Measurements from ENCODE around the gene ACD.

Gene ACD

GRCh38 chr16:67648764-67649407 lies 11.2 kb downstream of the ACD start:
- Histone ChIP-seq H3K9me3 (ENCODE audit: control extremely low read depth in 1 of 5, control insufficient read depth in 4 of 5, insufficient read depth in 2 of 5, low read depth in 1 of 5, low read length in 4 of 5) (no peaks in the 10 kb centered on the region), H3K4me1 (ENCODE audit: control extremely low read depth in 1 of 4, control insufficient read depth in 4 of 4, insufficient read depth in 4 of 4, low read length in 3 of 4) (peaks cover 0 to 22% (median 19%) of the 10 kb centered on the region in 4 experiments), H3K27ac (ENCODE audit: insufficient read depth in 1 of 2, low read depth in 1 of 2, low read length in 2 of 2, poor library complexity in 1 of 2, severe bottlenecking in 2 of 2) (no peak overlapping the region), H3K4me3 (ENCODE audit: control insufficient read depth in 1 of 7, extremely low read depth in 1 of 7, insufficient read depth in 4 of 7, low read depth in 2 of 7, low read length in 6 of 7) (no peak overlapping the region), H3K27me3 (replicated peaks in 2 of 5; ENCODE audit: control insufficient read depth in 4 of 5, insufficient read depth in 5 of 5, low read length in 4 of 5) (no peaks in the 10 kb centered on the region), H3K36me3 (ENCODE audit: control insufficient read depth in 4 of 4, insufficient read depth in 4 of 4, low read length in 3 of 4) (peaks cover 6 to 61% (median 47%) of the 10 kb centered on the region in 4 experiments)
- POLR2A ChIA-PET = no interaction called here
- no peak for DNase-seq
- 98% methylated on average over 35 of the region's 35 CpGs for WGBS (ENCODE audit: insufficient coverage)
- CTCF ChIA-PET = interaction anchor here (5.4 to 12.2 kb wide), 4 partner anchors 10 to 129 kb away, joined by 46 to 113 read pairs (median 72); partner anchors contain the start of genes ACD, C16orf86, ENKD1 and PARD6A

DNA sequence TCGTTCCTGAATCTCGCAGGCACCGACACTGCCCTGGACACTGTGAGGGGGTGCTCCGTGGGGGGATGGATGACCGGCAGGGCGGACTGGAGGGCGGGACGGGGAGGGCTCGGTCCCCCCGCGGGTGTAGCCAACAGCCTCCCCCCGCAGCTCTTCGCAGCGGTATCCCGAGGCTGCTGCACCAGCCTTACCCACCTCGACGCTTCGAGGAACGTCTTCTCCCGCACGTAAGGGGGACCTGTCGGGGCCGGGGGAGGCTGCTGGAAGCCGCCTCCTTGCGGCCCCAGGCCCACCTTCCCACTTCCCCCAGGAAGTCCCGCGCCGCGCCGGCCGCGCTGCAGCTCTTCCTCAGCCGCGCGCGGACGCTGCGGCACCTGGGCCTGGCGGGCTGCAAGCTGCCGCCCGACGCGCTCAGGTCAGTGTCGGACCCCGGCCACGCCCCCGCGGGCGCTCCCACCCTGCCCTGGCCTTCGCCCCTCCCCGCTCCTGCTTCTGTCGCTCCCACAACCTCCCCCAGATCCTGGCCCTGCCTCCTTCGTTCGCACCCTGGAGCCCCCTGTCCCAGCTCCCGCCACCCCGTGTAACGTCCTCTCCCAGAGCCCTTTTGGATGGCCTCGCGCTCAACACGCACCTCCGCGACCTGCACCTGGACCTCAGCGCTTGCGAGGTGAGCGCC lies 11.8 kb downstream of the ACD start:
- no peaks in the 10 kb centered on the region for H3K27me3 ChIP-seq (replicated peaks in 2 of 5; ENCODE audit: control insufficient read depth in 4 of 5, insufficient read depth in 5 of 5, low read length in 4 of 5)
- DNase-seq = no peak
- WGBS (ENCODE audit: insufficient coverage) = 95% methylated on average over 54 of the region's 65 CpGs
- no peak overlapping the region for H3K4me3 ChIP-seq (ENCODE audit: control insufficient read depth in 1 of 7, extremely low read depth in 1 of 7, insufficient read depth in 4 of 7, low read depth in 2 of 7, low read length in 6 of 7)
- H3K36me3 ChIP-seq (ENCODE audit: control insufficient read depth in 4 of 4, insufficient read depth in 4 of 4, low read length in 3 of 4) = peaks cover 6 to 60% (median 47%) of the 10 kb centered on the region in 4 experiments
- ChIA-PET CTCF (interaction anchor here (1.4 to 12.2 kb wide), 5 partner anchors 11 to 128 kb away, joined by 5 to 113 read pairs (median 70); partner anchors contain the start of genes ACD, C16orf86, ENKD1 and PARD6A), POLR2A (interaction anchor here (0.6 kb wide), 1 partner anchor 172 kb away, joined by 4 read pairs; no protein-coding TSS in a partner anchor)
- H3K9me3 ChIP-seq (ENCODE audit: control extremely low read depth in 1 of 5, control insufficient read depth in 4 of 5, insufficient read depth in 2 of 5, low read depth in 1 of 5, low read length in 4 of 5) = no peaks in the 10 kb centered on the region
- H3K4me1 ChIP-seq (ENCODE audit: control extremely low read depth in 1 of 4, control insufficient read depth in 4 of 4, insufficient read depth in 4 of 4, low read length in 3 of 4) = peaks cover 0 to 22% (median 19%) of the 10 kb centered on the region in 4 experiments
- no peak overlapping the region for H3K27ac ChIP-seq (ENCODE audit: insufficient read depth in 1 of 2, low read depth in 1 of 2, low read length in 2 of 2, poor library complexity in 1 of 2, severe bottlenecking in 2 of 2)

- ChIA-PET POLR2A (interaction anchor here (0.6 kb wide), 2 partner anchors 101 to 171 kb away, joined by 3 to 4 read pairs; no protein-coding TSS in a partner anchor), CTCF (interaction anchor here (1.4 to 12.2 kb wide), 6 partner anchors 12 to 128 kb away, joined by 5 to 113 read pairs (median 62); partner anchors contain the start of genes ACD, C16orf86, CTCF and ENKD1)
- Histone ChIP-seq H3K4me3 (ENCODE audit: control insufficient read depth in 1 of 7, extremely low read depth in 1 of 7, insufficient read depth in 4 of 7, low read depth in 2 of 7, low read length in 6 of 7) (no peak overlapping the region), H3K36me3 (ENCODE audit: control insufficient read depth in 4 of 4, insufficient read depth in 4 of 4, low read length in 3 of 4) (peaks cover 6 to 60% (median 47%) of the 10 kb centered on the region in 4 experiments), H3K27ac (ENCODE audit: insufficient read depth in 1 of 2, low read depth in 1 of 2, low read length in 2 of 2, poor library complexity in 1 of 2, severe bottlenecking in 2 of 2) (no peak overlapping the region), H3K9me3 (ENCODE audit: control extremely low read depth in 1 of 5, control insufficient read depth in 4 of 5, insufficient read depth in 2 of 5, low read depth in 1 of 5, low read length in 4 of 5) (no peaks in the 10 kb centered on the region), H3K27me3 (replicated peaks in 2 of 5; ENCODE audit: control insufficient read depth in 4 of 5, insufficient read depth in 5 of 5, low read length in 4 of 5) (no peaks in the 10 kb centered on the region), H3K4me1 (ENCODE audit: control extremely low read depth in 1 of 4, control insufficient read depth in 4 of 4, insufficient read depth in 4 of 4, low read length in 3 of 4) (peaks cover 0 to 22% (median 19%) of the 10 kb centered on the region in 4 experiments)
- no peak for DNase-seq
- WGBS (ENCODE audit: insufficient coverage) = 94% methylated on average over 9 of the region's 13 CpGs
These were observed 12.4 kb downstream of the ACD start for GRCh38 chr16:67647681-67648080.

DNA sequence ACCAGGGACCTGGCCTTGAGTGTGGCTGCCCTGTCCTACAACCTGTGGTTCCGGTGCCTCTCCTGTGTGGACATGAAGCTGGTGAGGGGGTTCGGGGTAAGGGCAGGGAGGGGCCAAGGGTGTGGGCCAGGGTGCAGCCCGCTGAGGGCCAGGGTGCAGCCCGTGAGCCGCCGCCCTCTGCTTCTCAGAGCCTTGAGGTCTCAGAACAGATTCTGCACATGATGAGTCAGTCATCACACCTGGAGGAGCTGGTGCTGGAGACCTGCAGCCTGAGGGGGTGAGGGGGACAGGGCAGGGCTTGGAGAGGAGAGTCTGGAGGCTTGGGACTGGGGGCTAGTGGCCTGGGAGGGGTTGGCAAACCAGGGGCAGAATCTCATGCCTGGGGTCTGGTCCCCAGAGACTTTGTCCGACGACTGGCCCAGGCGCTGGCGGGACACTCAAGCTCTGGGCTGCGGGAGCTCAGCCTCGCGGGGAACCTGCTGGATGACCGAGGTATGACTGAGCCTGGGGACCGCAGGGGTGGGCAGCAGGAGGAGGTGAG lies 12.9 kb downstream of the ACD start:
- ChIA-PET CTCF (interaction anchor here (1.4 to 12.2 kb wide), 7 partner anchors 12 to 127 kb away, joined by 5 to 113 read pairs (median 55); partner anchors contain the start of genes ACD, C16orf86, CTCF and ENKD1), POLR2A (interaction anchor here (0.6 kb wide), 2 partner anchors 100 to 171 kb away, joined by 3 to 4 read pairs; no protein-coding TSS in a partner anchor)
- H3K27me3 ChIP-seq (replicated peaks in 2 of 5; ENCODE audit: control insufficient read depth in 4 of 5, insufficient read depth in 5 of 5, low read length in 4 of 5) = no peaks in the 10 kb centered on the region
- H3K27ac ChIP-seq (ENCODE audit: insufficient read depth in 1 of 2, low read depth in 1 of 2, low read length in 2 of 2, poor library complexity in 1 of 2, severe bottlenecking in 2 of 2) = peak overlapping the region in 1 of 2 experiments; percentile 5
- peaks cover 0 to 22% (median 19%) of the 10 kb centered on the region in 4 experiments for H3K4me1 ChIP-seq (ENCODE audit: control extremely low read depth in 1 of 4, control insufficient read depth in 4 of 4, insufficient read depth in 4 of 4, low read length in 3 of 4)
- WGBS (ENCODE audit: insufficient coverage) = 97% methylated on average over 14 of the region's 15 CpGs
- H3K9me3 ChIP-seq (ENCODE audit: control extremely low read depth in 1 of 5, control insufficient read depth in 4 of 5, insufficient read depth in 2 of 5, low read depth in 1 of 5, low read length in 4 of 5) = no peaks in the 10 kb centered on the region
- peaks cover 6 to 56% (median 46%) of the 10 kb centered on the region in 4 experiments for H3K36me3 ChIP-seq (ENCODE audit: control insufficient read depth in 4 of 4, insufficient read depth in 4 of 4, low read length in 3 of 4)
- DNase-seq = no peak
- no peak overlapping the region for H3K4me3 ChIP-seq (ENCODE audit: control insufficient read depth in 1 of 7, extremely low read depth in 1 of 7, insufficient read depth in 4 of 7, low read depth in 2 of 7, low read length in 6 of 7)

- H3K27me3 ChIP-seq (replicated peaks in 2 of 5; ENCODE audit: control insufficient read depth in 4 of 5, insufficient read depth in 5 of 5, low read length in 4 of 5) = no peaks in the 10 kb centered on the region
- peaks cover 0 to 22% (median 19%) of the 10 kb centered on the region in 4 experiments for H3K4me1 ChIP-seq (ENCODE audit: control extremely low read depth in 1 of 4, control insufficient read depth in 4 of 4, insufficient read depth in 4 of 4, low read length in 3 of 4)
- H3K4me3 ChIP-seq (ENCODE audit: control insufficient read depth in 1 of 7, extremely low read depth in 1 of 7, insufficient read depth in 4 of 7, low read depth in 2 of 7, low read length in 6 of 7) = peak overlapping the region; percentile 38 to 80 (median 61)
- CTCF ChIA-PET = interaction anchor here (0.7 to 12.2 kb wide), 23 partner anchors 13 to 164 kb away, joined by 3 to 113 read pairs (median 8); partner anchors contain the start of genes ACD, ATP6V0D1, C16orf86 and CTCF
- DNase-seq = peak in 2 of 3 donors; percentile 45 to 65
- POLR2A ChIA-PET = interaction anchor here (0.7 to 3.1 kb wide), 7 partner anchors 12 to 108 kb away, joined by 3 to 13 read pairs (median 3); partner anchors contain the start of gene ACD
- H3K9me3 ChIP-seq (ENCODE audit: control extremely low read depth in 1 of 5, control insufficient read depth in 4 of 5, insufficient read depth in 2 of 5, low read depth in 1 of 5, low read length in 4 of 5) = no peaks in the 10 kb centered on the region
- 61% methylated on average over 15 of the region's 15 CpGs for WGBS (ENCODE audit: insufficient coverage)
- H3K27ac ChIP-seq (ENCODE audit: insufficient read depth in 1 of 2, low read depth in 1 of 2, low read length in 2 of 2, poor library complexity in 1 of 2, severe bottlenecking in 2 of 2) = peak overlapping the region; percentile 54 to 81
- peaks cover 6 to 40% (median 31%) of the 10 kb centered on the region in 4 experiments for H3K36me3 ChIP-seq (ENCODE audit: control insufficient read depth in 4 of 4, insufficient read depth in 4 of 4, low read length in 3 of 4)
These were observed 14.5 kb downstream of the ACD start for GRCh38 chr16:67645397-67646121.

- no peak for DNase-seq
- CTCF ChIA-PET = interaction anchor here (0.7 to 12.2 kb wide), 19 partner anchors 11 to 163 kb away, joined by 3 to 113 read pairs (median 8); partner anchors contain the start of genes ACD, C16orf86, CTCF and ENKD1
- peaks cover 0 to 32% (median 24%) of the 10 kb centered on the region in 4 experiments for H3K36me3 ChIP-seq (ENCODE audit: control insufficient read depth in 4 of 4, insufficient read depth in 4 of 4, low read length in 3 of 4)
- WGBS (ENCODE audit: insufficient coverage) = 95% methylated on average over 9 of the region's 9 CpGs
- POLR2A ChIA-PET = interaction anchor here (3.1 kb wide), 1 partner anchor 97 kb away, joined by 13 read pairs; no protein-coding TSS in a partner anchor
- peak overlapping the region in 1 of 2 experiments; percentile 81 for H3K27ac ChIP-seq (ENCODE audit: insufficient read depth in 1 of 2, low read depth in 1 of 2, low read length in 2 of 2, poor library complexity in 1 of 2, severe bottlenecking in 2 of 2)
- no peaks in the 10 kb centered on the region for H3K27me3 ChIP-seq (replicated peaks in 2 of 5; ENCODE audit: control insufficient read depth in 4 of 5, insufficient read depth in 5 of 5, low read length in 4 of 5)
- peaks cover 0 to 22% (median 18%) of the 10 kb centered on the region in 4 experiments for H3K4me1 ChIP-seq (ENCODE audit: control extremely low read depth in 1 of 4, control insufficient read depth in 4 of 4, insufficient read depth in 4 of 4, low read length in 3 of 4)
- peak overlapping the region in 2 of 7 experiments; percentile 71 to 80 for H3K4me3 ChIP-seq (ENCODE audit: control insufficient read depth in 1 of 7, extremely low read depth in 1 of 7, insufficient read depth in 4 of 7, low read depth in 2 of 7, low read length in 6 of 7)
- no peaks in the 10 kb centered on the region for H3K9me3 ChIP-seq (ENCODE audit: control extremely low read depth in 1 of 5, control insufficient read depth in 4 of 5, insufficient read depth in 2 of 5, low read depth in 1 of 5, low read length in 4 of 5)
These were observed 16.0 kb downstream of the ACD start for GRCh38 chr16:67644038-67644437.
